Measurements from ENCODE around the gene ARHGEF25.
A peak's percentile ranks its signal among the peaks of the same experiment; 100 is the strongest.
"Not testable (repeated sequence)": the region's sequence is repeated elsewhere in the genome, so short reads cannot be mapped to it uniquely, and the experiment has no call there.

ARHGEF25 gene

DNA sequence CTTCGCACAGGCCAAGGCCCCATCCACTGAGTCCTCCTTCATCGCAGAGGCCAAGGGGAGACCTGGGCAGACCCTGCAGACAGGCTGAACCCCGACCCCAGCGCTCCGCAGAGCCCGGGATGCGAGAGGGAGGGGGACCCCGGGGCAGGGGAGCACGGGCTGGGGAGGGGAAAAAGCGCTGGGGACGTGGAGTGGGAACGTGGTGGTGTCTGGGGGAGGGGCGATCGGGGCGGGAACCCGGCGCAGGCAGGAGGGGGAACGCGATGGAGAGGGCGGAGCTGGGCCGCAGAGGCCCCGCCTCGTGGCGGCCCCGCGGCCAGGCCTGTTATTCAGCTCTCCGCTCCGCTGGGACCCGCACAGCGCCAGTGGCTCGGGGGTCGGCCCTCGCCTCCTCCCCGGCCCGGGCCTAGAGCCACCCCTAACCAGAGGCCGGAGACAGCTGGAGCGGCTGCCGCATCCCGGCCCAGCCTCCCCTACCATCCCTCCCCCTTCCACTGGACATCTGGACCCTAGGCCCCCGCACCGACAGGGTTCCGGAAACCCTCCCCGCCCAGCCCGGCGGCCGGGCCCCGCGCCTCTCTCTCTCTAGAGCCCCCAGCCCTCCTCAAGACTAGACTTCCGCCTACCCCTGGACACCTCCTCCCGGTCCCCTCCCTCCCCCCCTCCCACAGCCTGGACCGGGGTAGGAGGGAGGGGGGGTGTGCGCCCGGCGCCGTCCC lies at the start of gene ARHGEF25:
ARHGEF25 (plus strand) TSS at position 328 of the 719 bp plus-strand sequence. CDS start 460 bp downstream, outside the sequence.
- peak; percentile 91 for DNase-seq

DNA sequence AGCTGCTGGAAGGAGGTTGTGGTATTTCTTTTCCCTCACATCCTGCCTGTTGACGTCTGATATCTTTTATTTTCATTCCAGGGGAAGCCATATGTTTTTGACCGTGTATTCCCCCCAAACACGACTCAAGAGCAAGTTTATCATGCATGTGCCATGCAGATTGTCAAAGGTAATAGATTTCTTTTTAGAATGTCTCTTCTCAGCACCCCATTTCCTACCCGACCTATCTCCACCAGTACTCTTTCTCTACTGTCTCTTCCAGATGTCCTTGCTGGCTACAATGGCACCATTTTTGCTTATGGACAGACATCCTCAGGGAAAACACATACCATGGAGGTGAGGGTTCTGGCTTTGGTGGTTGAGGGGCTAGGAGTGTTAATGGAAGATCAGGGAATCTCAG lies 47.9 kb upstream of the ARHGEF25 start:
- no peak for DNase-seq

DNA sequence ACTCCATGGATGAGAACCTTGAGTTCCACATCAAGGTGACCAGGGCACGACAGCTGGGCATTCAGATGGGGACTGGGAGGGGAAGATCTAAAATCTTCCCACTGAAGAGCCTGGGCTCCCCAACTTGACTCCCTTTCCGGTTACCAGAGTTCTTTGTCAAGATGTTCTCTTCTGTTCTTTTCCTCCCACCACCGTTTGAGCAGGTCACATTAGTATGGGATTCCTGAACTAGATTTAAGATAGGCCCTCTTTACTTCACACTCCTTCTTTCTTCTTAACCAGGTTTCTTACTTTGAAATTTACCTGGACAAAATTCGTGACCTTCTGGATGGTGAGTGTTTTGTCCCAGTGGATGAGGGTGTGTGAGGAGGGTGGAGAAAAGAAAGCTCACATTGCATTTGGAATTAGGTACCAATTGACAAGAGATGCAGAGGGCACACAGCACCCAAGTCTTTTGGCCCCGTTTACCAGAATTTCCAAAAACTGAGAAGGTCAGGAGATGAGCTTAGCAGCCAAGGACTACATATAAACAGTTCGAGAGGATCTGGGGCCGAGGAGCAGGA lies 47.0 kb upstream of the ARHGEF25 start:
- no peak for DNase-seq

DNA sequence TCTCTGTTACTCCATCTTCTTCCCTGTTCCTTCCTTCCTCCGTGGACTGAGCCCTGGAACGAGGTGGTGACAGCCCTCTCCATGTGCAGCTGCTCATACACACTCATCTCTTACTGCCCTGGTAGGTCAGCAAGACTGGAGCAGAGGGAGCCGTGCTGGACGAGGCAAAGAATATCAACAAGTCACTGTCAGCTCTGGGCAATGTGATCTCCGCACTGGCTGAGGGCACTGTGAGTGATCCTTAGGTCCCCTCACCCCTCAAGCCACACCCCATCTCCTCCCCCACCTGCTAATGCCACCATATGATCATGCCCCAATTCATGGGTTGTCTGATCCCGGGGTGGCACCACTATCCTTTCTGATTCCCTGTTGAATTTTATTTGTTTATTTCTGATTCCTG lies 42.4 kb upstream of the ARHGEF25 start:
- no peak for DNase-seq

DNA sequence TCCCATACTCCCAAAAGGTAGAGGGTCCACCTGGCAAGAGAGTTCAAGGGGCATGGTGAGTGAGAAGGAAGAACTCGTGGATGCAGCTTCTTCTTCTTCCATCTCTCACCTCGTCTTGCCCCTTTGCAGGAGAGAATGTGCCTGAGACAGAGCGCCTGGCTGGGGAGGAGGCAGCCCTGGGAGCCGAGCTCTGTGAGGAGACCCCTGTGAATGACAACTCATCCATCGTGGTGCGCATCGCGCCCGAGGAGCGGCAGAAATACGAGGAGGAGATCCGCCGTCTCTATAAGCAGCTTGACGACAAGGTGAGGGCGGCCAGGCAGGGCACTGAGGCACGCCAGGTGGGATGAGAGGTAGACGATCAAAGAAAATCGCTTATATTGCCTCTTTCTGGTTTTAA lies 41.4 kb upstream of the ARHGEF25 start:
- DNase-seq: no peak

DNA sequence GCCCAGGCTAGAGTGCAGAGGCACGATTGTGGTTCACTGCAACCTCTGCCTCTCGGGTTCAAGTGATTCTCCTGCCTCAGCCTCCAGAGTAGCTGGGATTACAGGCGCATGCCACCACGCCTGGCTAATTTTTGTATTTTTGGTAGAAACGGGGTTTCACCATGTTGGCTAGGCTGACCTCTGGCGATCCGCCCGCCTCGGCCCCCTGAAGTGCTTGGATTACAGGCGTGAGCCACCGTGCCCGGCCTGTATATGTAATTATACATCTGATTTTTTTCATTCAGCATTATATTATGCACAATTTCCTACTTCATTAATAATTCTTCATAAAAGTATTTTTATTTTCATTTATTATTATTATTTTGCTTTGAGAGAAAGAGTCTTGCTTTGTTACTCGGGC lies 40.8 kb upstream of the ARHGEF25 start:
- DNase-seq: not testable (repeated sequence)

DNA sequence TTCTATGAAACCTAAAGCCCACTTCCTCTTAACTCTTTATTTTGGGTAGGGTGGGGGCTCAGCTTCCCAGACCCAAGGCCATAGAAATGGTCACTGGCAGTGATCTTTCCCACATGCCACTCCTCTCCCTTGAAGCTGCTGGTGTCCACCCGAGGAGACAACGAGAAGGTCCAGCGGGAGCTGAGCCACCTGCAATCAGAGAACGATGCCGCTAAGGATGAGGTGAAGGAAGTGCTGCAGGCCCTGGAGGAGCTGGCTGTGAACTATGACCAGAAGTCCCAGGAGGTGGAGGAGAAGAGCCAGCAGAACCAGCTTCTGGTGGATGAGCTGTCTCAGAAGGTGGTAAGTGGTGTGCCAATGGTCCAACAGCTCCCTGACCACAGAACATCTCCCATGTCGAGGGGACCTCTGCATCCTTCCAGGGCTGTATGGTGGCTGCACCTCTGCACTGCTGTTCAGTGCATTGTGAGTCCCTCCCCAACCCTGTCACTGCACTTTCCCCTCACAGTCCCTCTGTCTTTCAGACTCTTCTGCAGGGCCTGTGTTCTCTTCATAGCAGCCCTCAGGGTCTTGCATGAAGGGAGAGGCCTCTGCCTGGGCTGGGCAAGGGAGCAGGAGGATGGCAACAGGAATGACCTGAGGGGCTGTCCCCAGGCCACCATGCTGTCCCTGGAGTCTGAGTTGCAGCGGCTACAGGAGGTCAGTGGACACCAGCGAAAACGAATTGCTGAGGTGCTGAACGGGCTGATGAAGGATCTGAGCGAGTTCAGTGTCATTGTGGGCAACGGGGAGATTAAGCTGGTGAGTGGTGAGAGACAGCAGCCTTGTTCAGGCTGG lies 39.1 kb upstream of the ARHGEF25 start:
- no peak for DNase-seq

DNA sequence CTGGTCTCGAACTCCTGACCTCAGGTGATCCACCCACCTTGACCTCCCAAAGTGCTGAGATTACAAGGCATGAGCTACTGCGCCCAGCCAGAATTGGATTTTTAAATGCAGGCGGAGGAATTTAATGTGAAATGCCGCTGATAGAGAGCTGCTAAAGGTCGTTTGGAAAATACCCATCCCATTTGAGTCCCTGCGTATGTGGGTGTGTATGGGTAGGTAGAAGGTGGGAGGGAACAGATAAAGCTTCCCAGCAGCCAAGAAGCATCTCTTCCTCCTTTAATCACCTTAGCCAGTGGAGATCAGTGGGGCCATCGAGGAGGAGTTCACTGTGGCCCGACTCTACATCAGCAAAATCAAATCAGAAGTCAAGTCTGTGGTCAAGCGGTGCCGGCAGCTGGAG lies 36.4 kb upstream of the ARHGEF25 start:
- DNase-seq: no peak

DNA sequence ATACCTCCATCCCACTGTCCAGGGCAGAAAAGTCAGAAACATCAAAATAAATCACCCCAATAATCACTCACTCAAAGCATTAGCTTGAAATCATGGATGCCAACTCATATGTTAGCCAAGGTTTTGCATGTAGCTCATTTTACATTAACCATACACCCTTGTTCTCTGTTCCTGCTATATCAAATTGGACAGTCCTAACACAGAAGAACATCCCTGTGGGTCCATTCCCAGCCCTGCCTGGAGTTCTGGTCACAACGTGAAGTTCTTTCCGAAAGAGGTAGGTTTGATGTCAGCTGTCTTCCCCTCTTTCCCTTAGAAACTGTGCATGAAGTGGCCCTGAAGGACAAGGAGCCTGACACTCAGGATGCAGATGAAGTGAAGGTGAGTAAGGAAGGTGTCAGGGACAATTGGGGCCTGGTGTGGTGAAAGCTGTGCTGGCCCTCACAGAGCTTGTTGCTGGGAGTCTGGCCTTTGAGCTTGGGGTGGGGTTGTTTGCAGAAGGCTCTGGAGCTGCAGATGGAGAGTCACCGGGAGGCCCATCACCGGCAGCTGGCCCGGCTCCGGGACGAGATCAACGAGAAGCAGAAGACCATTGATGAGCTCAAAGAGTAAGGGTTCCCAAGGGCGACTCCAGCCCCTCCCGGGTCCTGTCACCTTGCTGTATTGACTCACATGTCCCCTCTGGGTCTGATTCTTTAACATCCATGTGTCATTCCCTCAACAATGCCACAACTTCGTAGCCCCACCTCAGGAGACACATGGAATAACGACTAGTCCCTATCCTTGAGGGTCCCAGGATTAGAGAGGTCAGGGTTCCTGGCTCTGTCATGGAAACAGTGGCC lies 35.2 kb upstream of the ARHGEF25 start:
- no peak for DNase-seq

DNA sequence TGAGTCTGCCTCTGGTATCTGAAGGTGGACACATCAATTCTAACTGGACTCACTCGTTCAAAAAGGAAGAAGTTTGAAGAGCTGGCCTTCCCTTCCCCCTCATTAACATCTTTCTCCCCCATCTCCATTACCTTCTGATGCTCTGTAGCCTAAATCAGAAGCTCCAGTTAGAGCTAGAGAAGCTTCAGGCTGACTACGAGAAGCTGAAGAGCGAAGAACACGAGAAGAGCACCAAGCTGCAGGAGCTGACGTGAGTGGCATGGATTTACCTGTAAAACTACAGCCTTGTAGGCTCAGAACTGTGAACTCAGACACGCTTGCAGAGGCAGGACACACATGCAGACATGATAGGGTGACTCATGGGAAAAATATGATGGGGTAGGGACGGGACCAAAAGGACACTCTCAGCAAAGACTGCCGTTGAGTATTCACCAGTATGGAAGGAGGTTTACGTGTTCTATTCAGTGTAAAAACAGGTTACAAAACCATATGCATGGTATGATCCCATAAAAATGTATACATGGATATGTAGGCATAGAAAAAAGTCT lies 34.5 kb upstream of the ARHGEF25 start:
- DNase-seq: no peak

DNA sequence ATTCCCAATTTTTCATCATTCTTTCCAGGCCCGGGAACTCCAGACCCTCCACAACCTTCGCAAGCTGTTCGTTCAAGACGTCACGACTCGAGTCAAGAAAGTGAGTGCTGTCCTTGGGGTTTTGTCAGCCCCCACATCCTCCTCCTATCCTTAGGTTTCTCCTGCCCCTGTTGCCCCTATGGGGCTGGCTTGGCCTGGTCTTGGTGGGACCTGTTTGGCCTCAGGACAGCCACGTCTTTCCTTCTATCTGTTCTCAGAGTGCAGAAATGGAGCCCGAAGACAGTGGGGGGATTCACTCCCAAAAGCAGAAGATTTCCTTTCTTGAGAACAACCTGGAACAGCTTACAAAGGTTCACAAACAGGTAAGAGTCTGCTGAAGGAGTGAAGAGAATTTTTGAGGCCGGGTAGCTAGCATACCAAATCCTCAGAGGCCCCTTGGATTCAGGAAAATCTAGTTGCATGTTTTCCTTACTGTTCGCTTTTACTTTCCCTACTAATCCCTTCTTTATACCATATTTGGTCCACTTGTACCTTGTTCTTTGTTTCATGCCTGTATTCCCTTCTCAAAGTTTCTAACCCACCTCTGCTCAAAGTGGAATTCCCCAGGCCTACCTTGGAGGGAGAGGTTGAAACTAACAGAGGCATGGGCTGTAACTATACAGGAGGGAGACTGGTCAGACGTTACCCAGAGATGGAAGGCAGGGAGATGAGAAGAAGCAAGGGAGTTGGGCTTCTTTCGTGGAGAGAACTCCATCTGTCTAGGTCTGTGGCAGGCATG lies 33.1 kb upstream of the ARHGEF25 start:
- DNase-seq: no peak

DNA sequence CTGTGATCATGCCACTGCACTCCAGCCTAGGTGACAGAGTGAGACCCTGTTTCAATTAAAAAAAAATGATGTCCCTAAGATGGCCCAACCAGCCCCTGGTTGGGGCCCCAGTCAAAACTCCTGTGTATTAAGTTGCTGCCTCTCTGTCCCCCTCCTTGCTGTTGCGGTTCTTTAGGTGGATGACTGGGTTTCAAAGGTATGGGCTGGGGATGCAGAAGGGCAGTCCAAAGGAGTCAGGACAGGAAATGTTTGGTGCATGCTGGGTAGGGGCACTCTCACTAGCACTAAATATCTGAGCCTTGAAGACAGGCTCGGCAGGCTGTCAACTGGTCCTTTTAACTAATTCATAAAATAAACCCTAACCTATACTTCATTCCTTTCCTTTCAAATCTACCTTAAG lies 32.2 kb upstream of the ARHGEF25 start:
- no peak for DNase-seq

DNA sequence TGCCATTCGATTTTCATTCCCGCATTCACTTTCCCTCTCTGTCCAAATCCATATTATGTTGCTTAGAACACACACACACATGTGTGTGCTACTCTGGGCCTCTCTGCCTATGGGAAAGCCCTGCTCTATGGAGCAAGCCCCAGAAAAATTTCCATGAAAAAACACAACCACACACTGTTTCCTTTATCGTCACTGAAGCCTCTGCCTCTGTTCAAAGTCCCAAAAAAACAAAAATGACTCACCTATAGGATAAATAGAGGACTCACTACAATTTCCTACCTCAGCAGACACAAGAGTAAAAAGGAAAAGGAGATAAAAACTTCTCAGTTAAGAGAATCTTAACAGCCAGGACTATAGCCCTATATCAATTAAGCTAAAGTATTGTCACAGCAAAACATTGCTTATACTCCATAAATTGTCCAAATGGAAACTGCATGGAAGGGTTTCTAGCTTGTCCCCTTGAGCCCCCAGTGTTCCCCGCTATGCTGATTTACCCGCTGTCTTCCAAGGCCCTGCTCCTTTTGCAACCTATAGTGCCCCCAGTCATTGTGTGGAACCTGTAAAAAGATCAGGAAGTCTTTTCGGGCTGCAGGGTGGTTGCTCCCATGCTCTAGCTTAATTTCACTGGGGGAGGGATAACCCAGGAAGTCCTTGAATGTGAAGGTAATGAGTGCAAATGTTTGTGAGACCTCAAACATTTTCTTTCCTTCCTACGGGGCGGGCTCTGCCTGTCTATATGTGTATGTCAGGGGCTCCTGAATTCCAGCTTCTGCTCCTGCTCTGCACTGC lies 31.4 kb upstream of the ARHGEF25 start:
- no peak for DNase-seq

DNA sequence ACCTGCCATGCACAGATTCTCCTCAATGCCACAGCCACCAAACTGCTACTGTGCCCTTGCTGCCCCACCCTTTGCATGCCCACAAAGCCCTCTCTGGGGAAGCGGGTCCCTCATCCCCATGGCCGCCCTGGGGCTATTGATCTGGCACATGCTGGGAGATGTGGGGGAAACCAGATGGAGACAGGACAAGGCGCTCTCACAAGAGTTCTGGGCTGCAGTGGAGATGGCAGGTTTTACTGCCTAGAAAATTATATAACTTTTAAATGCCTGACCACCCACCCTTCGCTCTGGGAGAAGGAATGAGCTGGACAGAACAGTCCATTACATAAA lies 30.8 kb upstream of the ARHGEF25 start:
- DNase-seq: no peak

DNA sequence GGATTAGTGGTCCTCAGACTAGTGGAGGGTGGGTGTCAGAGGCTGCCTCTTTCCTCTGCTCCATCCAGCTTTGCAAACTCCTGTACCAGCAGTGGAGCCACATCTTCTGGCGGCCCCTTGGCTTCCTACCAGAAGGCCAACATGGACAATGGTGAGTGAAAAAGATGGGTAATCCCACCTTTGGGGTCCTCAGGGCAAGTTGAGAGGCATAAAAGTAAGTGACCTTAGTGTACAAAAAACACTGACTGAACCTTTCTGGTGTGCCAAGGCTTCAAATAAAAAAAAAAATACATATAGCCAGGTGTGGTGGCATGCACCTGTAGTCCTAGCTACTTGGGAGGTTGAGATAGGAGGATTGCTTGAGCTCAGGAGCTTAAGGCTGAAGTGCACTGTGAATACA lies 29.4 kb upstream of the ARHGEF25 start:
- no peak for DNase-seq

DNA sequence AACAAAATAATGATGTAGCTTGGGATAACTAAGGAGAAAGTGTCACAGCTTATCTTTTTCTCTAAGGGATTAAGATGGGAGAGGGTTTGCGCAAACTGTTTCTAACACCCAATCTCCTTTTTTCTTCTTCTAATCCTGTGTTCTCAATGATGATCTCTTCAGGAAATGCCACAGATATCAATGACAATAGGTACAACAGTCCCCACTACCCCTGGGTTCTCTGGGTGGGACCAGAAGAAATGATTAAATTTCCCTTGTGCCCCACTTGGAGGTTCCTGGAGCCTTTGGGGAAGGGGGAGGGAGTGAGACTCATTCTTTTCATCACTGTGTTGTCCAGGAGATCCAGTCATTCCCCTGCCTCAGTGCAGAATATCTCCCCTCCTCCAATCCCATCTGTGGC lies 28.8 kb upstream of the ARHGEF25 start:
- no peak for DNase-seq

DNA sequence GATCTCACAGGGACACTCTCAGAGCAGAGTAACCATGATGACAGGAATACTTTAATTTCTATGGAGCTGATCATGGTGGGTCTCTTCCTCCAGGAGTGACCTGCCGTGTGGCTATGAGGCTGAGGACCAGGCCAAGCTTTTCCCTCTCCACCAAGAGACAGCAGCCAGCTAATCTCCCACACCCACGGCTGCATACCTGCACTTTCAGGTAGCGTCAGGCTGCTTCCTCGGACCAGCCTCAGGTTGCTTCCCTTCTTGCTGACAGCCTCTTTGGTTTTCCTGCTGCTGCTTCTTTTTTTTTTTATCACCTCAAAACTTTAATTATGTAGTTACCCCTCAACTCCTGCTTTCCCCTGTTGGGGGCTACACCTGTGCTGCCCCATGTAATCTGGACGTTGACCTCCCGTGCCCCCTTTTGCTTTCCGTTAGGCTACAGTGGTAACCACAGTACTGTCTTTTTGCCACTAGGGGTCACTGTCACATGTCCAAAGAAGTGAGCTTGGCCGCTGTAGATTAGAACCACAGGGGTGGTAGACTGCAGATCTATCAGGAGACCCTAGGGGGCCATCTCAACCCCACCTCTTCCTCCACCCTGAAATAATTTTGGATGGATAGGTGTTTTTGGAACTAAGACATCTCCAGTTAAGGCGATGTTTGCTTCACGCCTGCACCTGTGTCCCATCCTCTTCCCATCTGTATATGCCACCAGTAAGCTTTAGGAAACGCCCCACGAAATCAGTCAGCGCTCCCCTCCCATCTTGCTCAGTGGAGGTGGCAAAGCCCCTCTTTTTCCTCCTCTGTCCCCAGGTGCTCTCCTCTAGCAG lies 28.0 kb upstream of the ARHGEF25 start:
- DNase-seq: peak; percentile 62

DNA sequence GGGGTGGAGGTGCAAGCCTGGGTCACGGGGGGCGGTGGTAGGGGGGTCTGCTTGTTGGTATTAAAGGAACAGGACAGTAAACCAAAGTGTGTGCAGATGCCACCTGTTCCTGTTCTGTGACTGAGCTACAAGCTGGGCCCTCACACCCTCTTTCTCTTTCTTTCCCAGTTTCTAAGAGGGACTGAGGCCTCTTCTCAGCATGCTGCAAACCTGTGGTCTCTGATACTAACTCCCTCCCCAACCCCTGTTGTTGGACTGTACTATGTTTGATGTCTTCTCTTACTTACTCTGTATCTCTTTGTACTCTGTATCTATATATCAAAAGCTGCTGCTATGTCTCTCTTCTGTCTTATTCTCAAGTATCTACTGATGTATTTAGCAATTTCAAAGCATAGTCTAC lies 27.2 kb upstream of the ARHGEF25 start:
- no peak for DNase-seq

DNA sequence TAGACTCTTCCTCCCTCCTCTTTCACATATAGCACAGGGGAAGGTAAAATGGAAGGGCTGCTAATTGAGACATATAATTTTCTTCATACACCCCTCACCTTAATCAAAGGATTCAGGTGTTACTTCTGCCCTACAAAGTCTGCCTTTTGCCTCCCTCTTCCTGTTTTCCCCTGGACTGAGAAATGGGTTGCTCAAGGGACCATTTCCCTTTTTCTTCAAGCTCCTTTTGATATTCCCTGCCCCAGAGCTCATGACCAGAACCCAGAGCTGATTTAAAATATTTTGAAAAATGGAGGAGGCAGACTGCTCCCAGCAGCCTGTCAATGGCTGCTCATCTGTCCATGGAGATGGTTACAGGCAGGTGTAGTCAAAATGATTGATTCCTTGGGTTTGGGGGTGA lies 26.5 kb upstream of the ARHGEF25 start:
- no peak for DNase-seq

DNA sequence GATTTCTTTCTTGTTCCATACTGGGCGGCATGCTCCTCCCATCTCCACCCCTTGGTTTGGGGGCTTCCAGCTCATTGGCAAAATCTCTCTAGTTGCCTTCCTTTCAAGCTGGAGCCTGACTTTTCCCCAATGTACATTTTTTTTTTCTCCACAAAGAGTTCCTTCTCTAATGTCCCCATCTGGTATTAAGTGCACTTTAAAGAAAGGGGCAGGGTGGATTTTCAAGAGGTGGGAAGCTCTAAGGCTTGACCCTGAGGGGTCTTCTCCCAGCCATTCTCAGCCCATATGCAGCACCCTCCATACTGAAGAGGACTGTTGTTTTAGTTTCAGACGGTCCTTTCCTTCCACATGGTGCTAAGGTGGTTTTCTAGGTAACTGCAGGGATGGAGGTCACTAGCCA lies 26.1 kb upstream of the ARHGEF25 start:
- DNase-seq: no peak
